RWPE2 (cell line): ENCODE measurements around the gene FLNC.

Experiments
- ATAC-seq: fragments of 200-7000 bp; cut with Tn5 transposase; 3 replicates; pipeline ENCODE4 v1.9.1; 2021; ENCODE audit warnings: low read depth
- DNase-seq: peaks from one replicate; pipeline ENCODE4 v3.0.0-alpha.2; 2020; ENCODE audit warnings: low spot score
- H3K27ac ChIP-seq: fragments of 450-650 bp; 2 replicates; pipeline ENCODE4 v1.5.1; 2017; ENCODE audit warnings: mild to moderate bottlenecking; ENCODE audit not compliant: poor library complexity, severe bottlenecking
- H3K27me3 ChIP-seq: fragments of 250-450 bp; sonication (Bioruptor Pico); 2 replicates; pipeline ENCODE4 v1.5.1; 2021; ENCODE audit warnings: mild to moderate bottlenecking, moderate library complexity; ENCODE audit not compliant: insufficient read depth, poor library complexity, severe bottlenecking
- H3K36me3 ChIP-seq: fragments of 250-450 bp; sonication (Bioruptor Pico); 2 replicates; pipeline ENCODE4 v1.5.1; 2020; ENCODE audit warnings: low read depth, mild to moderate bottlenecking, moderate library complexity
- H3K4me1 ChIP-seq: fragments of 250-450 bp; sonication (Bioruptor Pico); 2 replicates; pipeline ENCODE4 v1.5.1; 2021; ENCODE audit warnings: mild to moderate bottlenecking, moderate library complexity; ENCODE audit not compliant: insufficient read depth, poor library complexity, severe bottlenecking
- H3K4me3 ChIP-seq: fragments of 250-450 bp; sonication (Bioruptor Pico); 2 replicates; pipeline ENCODE4 v1.5.1; 2021; ENCODE audit warnings: mild to moderate bottlenecking, moderate library complexity; ENCODE audit not compliant: severe bottlenecking
- H3K9me3 ChIP-seq: fragments of 250-450 bp; sonication (Bioruptor Pico); 2 replicates; pipeline ENCODE4 v1.5.1; 2021; ENCODE audit warnings: mild to moderate bottlenecking, moderate library complexity; ENCODE audit not compliant: severe bottlenecking
- CTCF ChIP-seq: fragments of 450-650 bp; IDR thresholded peaks from one replicate; pipeline ENCODE4 v1.5.1; 2017; ENCODE audit warnings: mild to moderate bottlenecking, moderate library complexity; ENCODE audit not compliant: poor library complexity, severe bottlenecking

Gene FLNC

GRCh38 chr7:128827248-128827958 lies 2.8 kb upstream of the FLNC start:
- Histone ChIP-seq H3K9me3 (no peaks in the 10 kb centered on the region), H3K4me3 (no peak overlapping the region), H3K36me3 (no peaks in the 10 kb centered on the region), H3K27ac (no peak overlapping the region), H3K27me3 (peaks cover 4% of the 10 kb centered on the region), H3K4me1 (peaks cover 18% of the 10 kb centered on the region)
- DNase-seq (no peak), ATAC-seq (peak; percentile 54)
- TF ChIP-seq CTCF: no peak

- H3K36me3 ChIP-seq: no peaks in the 10 kb centered on the region
- H3K9me3 ChIP-seq: no peaks in the 10 kb centered on the region
- no peak overlapping the region for H3K27ac ChIP-seq
- no peak overlapping the region for H3K4me3 ChIP-seq
- DNase-seq (no peak), ATAC-seq (peak; percentile 30; the same call in 2 of the 3 replicates)
- peaks cover 18% of the 10 kb centered on the region for H3K4me1 ChIP-seq
- peaks cover 4% of the 10 kb centered on the region for H3K27me3 ChIP-seq
- TF ChIP-seq CTCF: no peak
Observed at GRCh38 chr7:128827971-128828711, 2.1 kb upstream of the FLNC start.

- ATAC-seq: peak; percentile 18; the same call in 2 of the 3 replicates
- H3K9me3 ChIP-seq: no peaks in the 10 kb centered on the region
- no peaks in the 10 kb centered on the region for H3K36me3 ChIP-seq
- no peak for DNase-seq
- H3K27me3 ChIP-seq: peaks cover 4% of the 10 kb centered on the region
- H3K27ac ChIP-seq: no peak overlapping the region
- no peak for TF ChIP-seq CTCF
- H3K4me3 ChIP-seq: peak overlapping the region; percentile 34
- H3K4me1 ChIP-seq: peaks cover 18% of the 10 kb centered on the region
Observed at GRCh38 chr7:128829391-128830166, 627 bp upstream of the FLNC start.

GRCh38 chr7:128831178-128831993 lies 1.2 kb downstream of the FLNC start:
- H3K4me3 ChIP-seq: no peak overlapping the region
- no peak for DNase-seq
- TF ChIP-seq CTCF: no peak
- no peak for ATAC-seq
- H3K36me3 ChIP-seq: no peaks in the 10 kb centered on the region
- H3K4me1 ChIP-seq: peaks cover 18% of the 10 kb centered on the region
- no peaks in the 10 kb centered on the region for H3K9me3 ChIP-seq
- H3K27me3 ChIP-seq: peaks cover 4% of the 10 kb centered on the region
- H3K27ac ChIP-seq: no peak overlapping the region
